Heart right ventricle (tissue), 16 donors: ENCODE measurements around the gene TRIM62. TPM values are rescaled to one million over a fixed set of nuclear protein-coding genes. Genes with fewer than 3 reads are reported as not detected.

Experiments
- ATAC-seq, 8 donors: fragments of 200-7000 bp; cut with Tn5 transposase; one replicate each; pipeline ENCODE4 v1.9.1; 2020; ENCODE audit warnings: mild to moderate bottlenecking in 8 of 8, moderate library complexity in 8 of 8, moderate number of reproducible peaks in 1 of 8
- DNase-seq, 2 donors: peaks; one replicate each; pipeline ENCODE4 v3.0.0-alpha.2; 2020
- H3K27ac ChIP-seq, 10 donors: fragments of 200-600 bp; sonication (generic) in 2 of 10; one replicate each; pipeline versions ENCODE4 v1.5.0 to v1.8.0; 2020 to 2022; ENCODE audit warnings: mild to moderate bottlenecking in 3 of 10
- H3K27me3 ChIP-seq, 7 donors: fragments of 200-600 bp; one replicate each; pipeline ENCODE4 v1.8.0; 2021 to 2022; ENCODE audit warnings: mild to moderate bottlenecking in 2 of 7
- H3K36me3 ChIP-seq, 9 donors: fragments of 200-600 bp; sonication (generic) in 1 of 9; one replicate each; pipeline versions ENCODE4 v1.5.0 to v1.8.0; 2020 to 2022; ENCODE audit warnings: mild to moderate bottlenecking in 2 of 9
- H3K4me1 ChIP-seq, 9 donors: fragments of 200-600 bp; sonication (generic) in 1 of 9; one replicate each; pipeline versions ENCODE4 v1.5.0 to v1.8.0; 2020 to 2022; ENCODE audit warnings: mild to moderate bottlenecking in 4 of 9
- H3K4me3 ChIP-seq, 10 donors: fragments of 200-600 bp; sonication (generic) in 2 of 10; one replicate each; pipeline versions ENCODE4 v1.5.0 to v1.8.0; 2020 to 2022; ENCODE audit warnings: mild to moderate bottlenecking in 7 of 10, moderate library complexity in 2 of 10
- H3K9me3 ChIP-seq, 11 donors: fragments of 200-600 bp in 10 of 11; sonication (generic) in 2 of 11; one replicate each; pipeline versions ENCODE4 v1.5.0 to v1.8.0; 2013 to 2022; ENCODE audit warnings: mild to moderate bottlenecking in 2 of 11, control low read depth in 1 of 11, moderate library complexity in 1 of 11
- WGBS, 2 donors: extraction: QIAGEN DNeasy Blood & Tissue Kit; methylation state at CpG; one replicate each; pipeline ENCODE4 v1.1.7; 2013; ENCODE audit warnings: inconsistent platforms in 1 of 2; 5-methylcytosine and 5-hydroxymethylcytosine counted together
- intact Hi-C, 10 donors: fragments of 100-400 bp; cut with DNase I; formaldehyde crosslinking; loops; one replicate each; pipeline versions ENCODE4 v1.11.1 to v1.14.2; 2022
- polyA plus RNA-seq, 2 donors: library from polyadenylated mRNA; stranded (reverse); fragments of 200-250 nt; gene quantifications; one replicate each; pipeline ENCODE4 v1.2.3, GENCODE V29; 2013
- total RNA-seq, 10 donors: library from RNA; stranded (reverse); fragmentation: NEBNext Ultra II Directional in 3 of 10; extraction: Animal tissue kit (Norgen Biotek cat#: 25700) in 3 of 10; gene quantifications; one replicate each; pipeline versions ENCODE4 v1.2.1 to v1.2.4, GENCODE V29; 2021 to 2023
- TF ChIP-seq, protein P1 (sequence below), 9 donors: fragments of 200-600 bp; sonication (generic) in 2 of 9; IDR thresholded peaks; one replicate each; pipeline versions ENCODE4 v1.5.0 to v1.8.0; 2021 to 2022; ENCODE audit warnings: antibody characterized with exemption in 9 of 9, mild to moderate bottlenecking in 5 of 9, moderate library complexity in 1 of 9
- donor health status: Arrhythmogenic right ventricular cardiomyopathy.
- donor health status: ischemic (EF 13 %, LVEDD 7.1; RV severe dilation, severe dysfunction).
- donor health status: healthy with polysubstance abuse.
- donor health status: DM: no; HTN: yes; CAD: no.
- donor health status: DM: no; HTN: no; CAD: no.
- donor health status: ischemic (EF 25% LVEDD 6.9; RV normal size, moderate dysfunction).
- donor health status: ischemic (EF 25% LVEDD 5.7; RV mildly dilated, moderate dysfunction).
- donor health status: healthy.
- donor health status: DM: yes; HTN: yes; CAD: no.
- donor health status: Ischemic cardiomyopathy.
- donor health status: ischemic (EF 35%, LVEDD 5.7; RV mildly dilated, moderate dysfunction).
- donor health status: nonischemic (EF 11% LVEDD 7.7; RV severe dilation, severe dysfunction).
- donor health status: DM: yes; HTN: yes; CAD: no.
- donor health status: PGD.
- donor health status: ischemic (EF 29% LVEDD 5.4; RV normal size, mild dysfunction).
- donor health status: nonischemic (EF 23%, LVEDD 6.1; RV moderate dilation, normal function).

The TRIM62 gene
- total and polyA plus RNA-seq, 12 donors = 2.0 to 3.7 (median 2.6) TPM

DNA sequence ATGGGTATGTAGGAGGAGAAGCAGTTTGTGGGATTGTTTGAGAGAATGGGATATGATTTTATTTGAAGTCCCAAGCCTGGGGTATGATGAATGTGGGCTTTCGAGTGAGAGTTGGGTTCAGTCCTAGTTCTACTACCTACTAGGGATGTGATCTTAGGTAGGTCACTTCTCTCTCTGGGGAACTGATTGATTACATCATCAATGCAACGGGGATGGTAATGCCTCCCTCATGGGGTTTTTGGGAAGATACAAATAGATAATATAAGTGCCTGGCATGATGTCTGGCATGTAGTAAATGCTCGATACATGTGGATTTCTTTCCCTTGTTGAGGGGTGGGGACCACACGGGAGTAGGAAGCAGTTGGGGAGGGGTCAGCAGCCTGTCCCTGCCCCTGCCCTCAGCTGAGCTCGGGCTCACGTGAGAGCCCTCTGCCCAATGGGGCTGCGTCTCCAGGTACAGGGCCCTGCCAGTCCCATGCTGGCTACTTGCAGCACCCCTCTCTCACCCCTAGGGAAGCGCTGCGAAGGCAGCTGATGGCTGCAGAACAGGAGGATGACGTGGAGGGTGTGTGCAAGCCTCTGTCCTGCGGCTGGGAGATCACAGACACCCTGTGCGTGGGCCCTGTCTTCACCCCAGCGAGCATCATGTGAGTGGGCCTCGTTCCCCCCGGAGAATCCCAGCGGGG lies 62.2 kb downstream of the TRIM62 start:
- H3K27ac ChIP-seq = no peak overlapping the region
- H3K9me3 ChIP-seq = no peaks in the 10 kb centered on the region
- DNase-seq (no peak), ATAC-seq (no peak)
- TF ChIP-seq, protein P1, sequence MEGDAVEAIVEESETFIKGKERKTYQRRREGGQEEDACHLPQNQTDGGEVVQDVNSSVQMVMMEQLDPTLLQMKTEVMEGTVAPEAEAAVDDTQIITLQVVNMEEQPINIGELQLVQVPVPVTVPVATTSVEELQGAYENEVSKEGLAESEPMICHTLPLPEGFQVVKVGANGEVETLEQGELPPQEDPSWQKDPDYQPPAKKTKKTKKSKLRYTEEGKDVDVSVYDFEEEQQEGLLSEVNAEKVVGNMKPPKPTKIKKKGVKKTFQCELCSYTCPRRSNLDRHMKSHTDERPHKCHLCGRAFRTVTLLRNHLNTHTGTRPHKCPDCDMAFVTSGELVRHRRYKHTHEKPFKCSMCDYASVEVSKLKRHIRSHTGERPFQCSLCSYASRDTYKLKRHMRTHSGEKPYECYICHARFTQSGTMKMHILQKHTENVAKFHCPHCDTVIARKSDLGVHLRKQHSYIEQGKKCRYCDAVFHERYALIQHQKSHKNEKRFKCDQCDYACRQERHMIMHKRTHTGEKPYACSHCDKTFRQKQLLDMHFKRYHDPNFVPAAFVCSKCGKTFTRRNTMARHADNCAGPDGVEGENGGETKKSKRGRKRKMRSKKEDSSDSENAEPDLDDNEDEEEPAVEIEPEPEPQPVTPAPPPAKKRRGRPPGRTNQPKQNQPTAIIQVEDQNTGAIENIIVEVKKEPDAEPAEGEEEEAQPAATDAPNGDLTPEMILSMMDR (IDR thresholded peaks at IDR 0.05) = no peak
- no peaks in the 10 kb centered on the region for H3K27me3 ChIP-seq
- WGBS, 2 donors = 62 to 65% methylated on average over 16 of the region's 16 CpGs
- no peaks in the 10 kb centered on the region for H3K4me1 ChIP-seq
- intact Hi-C loops = loop anchor here in 6 of 10 donors (10.0 kb wide), 4 partner anchors 135 to 355 kb away; partner anchors contain the start of genes ZSCAN20 (in 3 of the 6) and ZNF362 (in 1 of the 6)
- H3K4me3 ChIP-seq = no peak overlapping the region
- H3K36me3 ChIP-seq = peaks cover 0 to 5% (median 0%) of the 10 kb centered on the region in 9 donors

DNA sequence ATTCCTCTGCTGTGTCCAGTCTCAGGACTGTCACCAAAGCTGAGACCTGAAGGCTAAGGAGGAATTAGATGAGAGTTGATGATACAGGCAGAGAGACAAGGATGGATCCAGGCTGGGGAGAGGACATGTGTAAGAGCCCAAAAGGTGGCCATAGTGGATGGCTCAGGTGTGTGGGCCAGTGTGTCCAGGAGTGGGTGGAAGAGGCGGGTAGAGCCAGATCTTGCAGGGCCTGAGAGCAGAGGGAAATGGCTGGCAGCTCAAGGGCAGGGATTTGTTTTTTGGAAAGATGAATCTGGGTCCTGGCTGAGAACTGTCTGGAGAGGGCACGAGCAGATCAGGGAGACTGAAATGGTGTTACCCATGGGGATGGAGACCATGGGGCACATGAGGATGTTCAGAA lies 62.8 kb downstream of the TRIM62 start:
- intact Hi-C loops = no loop called here
- no peaks in the 10 kb centered on the region for H3K9me3 ChIP-seq
- H3K27ac ChIP-seq = no peak overlapping the region
- peaks cover 0 to 5% (median 0%) of the 10 kb centered on the region in 9 donors for H3K36me3 ChIP-seq
- ATAC-seq (no peak), DNase-seq (no peak)
- no peaks in the 10 kb centered on the region for H3K4me1 ChIP-seq
- H3K4me3 ChIP-seq = no peak overlapping the region
- WGBS, 2 donors = 87% methylated on average over 2 of the region's 2 CpGs
- TF ChIP-seq, protein P1 (IDR thresholded peaks at IDR 0.05) = no peak
- no peaks in the 10 kb centered on the region for H3K27me3 ChIP-seq

DNA sequence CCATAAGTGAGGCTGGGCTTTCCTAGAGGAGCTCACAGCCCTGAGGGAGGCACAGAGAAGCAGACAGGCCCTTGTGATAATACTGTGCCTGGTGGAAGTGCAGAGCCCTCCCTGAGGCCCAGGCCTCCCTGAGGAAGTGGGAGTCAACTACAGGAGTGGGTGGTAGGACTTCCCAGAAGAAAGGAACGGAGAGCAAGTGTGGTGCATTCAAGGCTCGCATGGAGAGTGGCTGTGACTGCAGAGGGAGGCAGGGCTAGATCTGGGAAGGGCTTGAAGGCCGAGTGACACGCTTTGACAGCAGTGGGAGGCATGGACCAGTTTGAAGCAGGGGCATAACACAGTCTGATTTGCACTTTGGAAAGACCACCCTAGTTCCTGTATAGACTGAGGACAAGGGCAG lies 63.6 kb downstream of the TRIM62 start:
- H3K36me3 ChIP-seq = peaks cover 0 to 5% (median 0%) of the 10 kb centered on the region in 9 donors
- H3K27ac ChIP-seq = no peak overlapping the region
- H3K27me3 ChIP-seq = no peaks in the 10 kb centered on the region
- TF ChIP-seq, protein P1 (IDR thresholded peaks at IDR 0.05) = no peak
- no peak overlapping the region for H3K4me3 ChIP-seq
- H3K4me1 ChIP-seq = no peaks in the 10 kb centered on the region
- DNase-seq (no peak), ATAC-seq (no peak)
- no peaks in the 10 kb centered on the region for H3K9me3 ChIP-seq
- WGBS, 2 donors = 64 to 74% methylated on average over 4 of the region's 4 CpGs
- intact Hi-C loops = no loop called here

DNA sequence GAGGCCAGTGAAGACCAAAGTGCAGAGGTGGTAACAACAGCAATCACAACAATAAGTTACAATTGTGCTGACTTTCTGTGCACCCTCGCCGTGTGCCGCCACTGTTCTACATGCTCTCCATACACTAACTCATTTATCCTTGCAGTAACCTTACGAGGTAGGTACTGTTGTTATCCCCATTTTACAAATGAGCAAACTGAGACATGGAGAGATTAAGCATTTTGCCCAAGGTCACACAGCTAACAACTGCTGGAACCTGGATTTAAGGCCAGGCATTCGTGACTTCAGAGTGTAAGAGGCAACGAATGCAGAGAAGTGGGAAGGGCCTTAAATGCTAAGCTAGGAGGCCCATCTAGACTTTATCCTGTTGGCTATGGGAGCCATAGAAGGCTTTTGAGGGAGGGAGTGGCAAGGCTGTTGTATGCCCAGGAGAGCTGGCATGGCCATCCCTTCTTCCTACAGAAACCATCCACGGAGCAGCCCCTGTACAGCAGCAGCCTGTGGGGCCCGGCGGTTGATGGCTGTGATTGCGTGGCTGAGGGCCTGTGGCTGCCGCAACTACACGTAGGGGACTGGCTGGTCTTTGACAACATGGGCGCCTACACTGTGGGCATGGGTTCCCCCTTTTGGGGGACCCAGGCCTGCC lies 64.3 kb downstream of the TRIM62 start:
- DNase-seq = no peak
- WGBS, 2 donors = 95% methylated on average over 13 of the region's 13 CpGs
- no peaks in the 10 kb centered on the region for H3K4me1 ChIP-seq
- H3K27ac ChIP-seq = no peak overlapping the region
- H3K36me3 ChIP-seq = peaks cover 0 to 5% (median 0%) of the 10 kb centered on the region in 9 donors
- H3K27me3 ChIP-seq = no peaks in the 10 kb centered on the region
- TF ChIP-seq, protein P1 (IDR thresholded peaks at IDR 0.05) = no peak
- ATAC-seq = no peak
- H3K9me3 ChIP-seq = no peaks in the 10 kb centered on the region
- H3K4me3 ChIP-seq = no peak overlapping the region
- intact Hi-C loops = no loop called here
